Measurements from ENCODE around the gene SMIM44.

DNA sequence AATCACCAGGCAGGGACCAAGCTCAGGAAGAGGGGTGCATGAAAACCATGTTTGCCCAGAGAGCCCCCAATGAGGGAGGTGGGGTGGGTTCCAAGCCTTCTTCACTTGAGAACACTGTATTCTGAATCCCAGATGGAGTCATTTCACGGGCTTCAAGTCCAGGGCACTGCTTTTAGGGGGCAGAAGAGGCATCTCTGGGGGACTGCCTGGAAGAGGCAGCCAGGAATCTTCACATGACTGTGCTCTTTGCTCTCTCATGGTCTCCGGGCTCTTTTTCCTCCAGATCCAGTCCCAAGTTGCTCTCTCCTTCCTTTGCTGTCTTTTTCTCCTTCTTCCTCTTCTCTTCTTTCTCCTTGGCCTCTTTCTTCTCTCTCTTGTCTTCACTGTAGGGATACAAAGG is 8.6 kb downstream of the SMIM44 start:
- TF ChIP-seq, protein P1, sequence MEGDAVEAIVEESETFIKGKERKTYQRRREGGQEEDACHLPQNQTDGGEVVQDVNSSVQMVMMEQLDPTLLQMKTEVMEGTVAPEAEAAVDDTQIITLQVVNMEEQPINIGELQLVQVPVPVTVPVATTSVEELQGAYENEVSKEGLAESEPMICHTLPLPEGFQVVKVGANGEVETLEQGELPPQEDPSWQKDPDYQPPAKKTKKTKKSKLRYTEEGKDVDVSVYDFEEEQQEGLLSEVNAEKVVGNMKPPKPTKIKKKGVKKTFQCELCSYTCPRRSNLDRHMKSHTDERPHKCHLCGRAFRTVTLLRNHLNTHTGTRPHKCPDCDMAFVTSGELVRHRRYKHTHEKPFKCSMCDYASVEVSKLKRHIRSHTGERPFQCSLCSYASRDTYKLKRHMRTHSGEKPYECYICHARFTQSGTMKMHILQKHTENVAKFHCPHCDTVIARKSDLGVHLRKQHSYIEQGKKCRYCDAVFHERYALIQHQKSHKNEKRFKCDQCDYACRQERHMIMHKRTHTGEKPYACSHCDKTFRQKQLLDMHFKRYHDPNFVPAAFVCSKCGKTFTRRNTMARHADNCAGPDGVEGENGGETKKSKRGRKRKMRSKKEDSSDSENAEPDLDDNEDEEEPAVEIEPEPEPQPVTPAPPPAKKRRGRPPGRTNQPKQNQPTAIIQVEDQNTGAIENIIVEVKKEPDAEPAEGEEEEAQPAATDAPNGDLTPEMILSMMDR (IDR thresholded peaks at IDR 0.05), result no peak
- TF ChIP-seq SIN3A (IDR thresholded peaks at IDR 0.05; ENCODE audit: borderline replicate concordance, insufficient read depth, low read depth, low read length) (no peak), POLR2AphosphoS5 (IDR thresholded peaks at IDR 0.05; ENCODE audit: low read depth, low read length) (no peak), TCF7L2 (IDR thresholded peaks at IDR 0.05; ENCODE audit: low read depth, low read length) (no peak)
- TF ChIP-seq, protein P2, sequence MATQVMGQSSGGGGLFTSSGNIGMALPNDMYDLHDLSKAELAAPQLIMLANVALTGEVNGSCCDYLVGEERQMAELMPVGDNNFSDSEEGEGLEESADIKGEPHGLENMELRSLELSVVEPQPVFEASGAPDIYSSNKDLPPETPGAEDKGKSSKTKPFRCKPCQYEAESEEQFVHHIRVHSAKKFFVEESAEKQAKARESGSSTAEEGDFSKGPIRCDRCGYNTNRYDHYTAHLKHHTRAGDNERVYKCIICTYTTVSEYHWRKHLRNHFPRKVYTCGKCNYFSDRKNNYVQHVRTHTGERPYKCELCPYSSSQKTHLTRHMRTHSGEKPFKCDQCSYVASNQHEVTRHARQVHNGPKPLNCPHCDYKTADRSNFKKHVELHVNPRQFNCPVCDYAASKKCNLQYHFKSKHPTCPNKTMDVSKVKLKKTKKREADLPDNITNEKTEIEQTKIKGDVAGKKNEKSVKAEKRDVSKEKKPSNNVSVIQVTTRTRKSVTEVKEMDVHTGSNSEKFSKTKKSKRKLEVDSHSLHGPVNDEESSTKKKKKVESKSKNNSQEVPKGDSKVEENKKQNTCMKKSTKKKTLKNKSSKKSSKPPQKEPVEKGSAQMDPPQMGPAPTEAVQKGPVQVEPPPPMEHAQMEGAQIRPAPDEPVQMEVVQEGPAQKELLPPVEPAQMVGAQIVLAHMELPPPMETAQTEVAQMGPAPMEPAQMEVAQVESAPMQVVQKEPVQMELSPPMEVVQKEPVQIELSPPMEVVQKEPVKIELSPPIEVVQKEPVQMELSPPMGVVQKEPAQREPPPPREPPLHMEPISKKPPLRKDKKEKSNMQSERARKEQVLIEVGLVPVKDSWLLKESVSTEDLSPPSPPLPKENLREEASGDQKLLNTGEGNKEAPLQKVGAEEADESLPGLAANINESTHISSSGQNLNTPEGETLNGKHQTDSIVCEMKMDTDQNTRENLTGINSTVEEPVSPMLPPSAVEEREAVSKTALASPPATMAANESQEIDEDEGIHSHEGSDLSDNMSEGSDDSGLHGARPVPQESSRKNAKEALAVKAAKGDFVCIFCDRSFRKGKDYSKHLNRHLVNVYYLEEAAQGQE (IDR thresholded peaks at IDR 0.05; ENCODE audit: insufficient read depth in 1 of 2, low read depth in 2 of 2, low read length in 1 of 2), result no peak

All from Panc1 (cell line).